ENCODE measurements around the gene BRWD1.

- TF ChIP-seq CTCF (conservative IDR thresholded peaks at IDR 0.05 in 1 of 2, IDR thresholded peaks at IDR 0.05 in 1 of 2; ENCODE audit: low read depth in 1 of 2, low read length in 2 of 2): no peak
- no peak for TF ChIP-seq EZH2 (IDR thresholded peaks at IDR 0.05; ENCODE audit: low read length, missing control alignments)
Measured at GRCh38 chr21:39349211-39350093, 36.0 kb upstream of the BRWD1 start.

Data from fibroblast of lung (primary cell).